CD1c-positive myeloid dendritic cell (primary cell): ENCODE data around the gene FOXQ1.
"Not testable (repeated sequence)": the region's sequence is repeated elsewhere in the genome, so short reads cannot be mapped to it uniquely, and the experiment has no call there.

ENCODE experiments used
- DNase-seq: peaks from one replicate; pipeline ENCODE4 v3.0.0-alpha.2; 2016; ENCODE audit errors: extremely low spot score

Gene FOXQ1

DNA sequence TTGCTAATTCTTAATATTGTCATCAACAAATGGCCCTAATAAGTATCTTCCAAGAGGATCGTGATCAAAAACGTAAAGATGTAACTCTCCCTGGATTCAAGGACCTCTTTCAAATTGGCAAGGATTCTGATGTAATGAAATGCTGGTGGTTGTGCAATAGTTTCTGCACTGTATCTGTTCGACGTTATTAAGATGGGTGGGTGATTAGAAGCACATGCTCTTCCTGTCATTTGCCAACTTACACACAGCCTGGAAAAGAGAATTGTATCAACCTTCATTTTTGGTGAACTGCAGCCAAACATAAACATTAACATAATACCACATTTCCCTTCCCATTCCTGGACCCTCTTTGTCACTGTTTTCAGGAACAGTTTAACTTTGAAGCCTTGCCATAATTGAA lies 9.8 kb downstream of the FOXQ1 start:
- no peak for DNase-seq

DNA sequence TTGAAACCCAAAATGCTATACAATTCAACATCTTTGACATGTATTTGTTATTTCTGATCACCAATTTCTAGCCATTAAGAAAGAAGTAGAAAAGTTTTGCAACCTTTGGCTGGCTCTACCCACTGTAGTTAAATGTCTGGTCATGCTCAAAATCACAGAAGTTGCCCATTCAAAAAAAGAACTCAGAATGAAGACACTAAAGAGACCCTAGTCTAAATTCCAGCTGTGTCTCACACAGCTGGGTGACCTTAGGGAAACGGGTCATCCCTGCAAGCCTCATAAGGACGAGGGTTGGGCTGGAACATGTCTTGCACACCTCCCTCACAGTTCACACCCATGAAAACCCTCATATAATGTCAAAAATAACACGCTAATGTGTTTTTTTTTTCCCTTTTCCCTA lies 10.3 kb downstream of the FOXQ1 start:
- no peak for DNase-seq

DNA sequence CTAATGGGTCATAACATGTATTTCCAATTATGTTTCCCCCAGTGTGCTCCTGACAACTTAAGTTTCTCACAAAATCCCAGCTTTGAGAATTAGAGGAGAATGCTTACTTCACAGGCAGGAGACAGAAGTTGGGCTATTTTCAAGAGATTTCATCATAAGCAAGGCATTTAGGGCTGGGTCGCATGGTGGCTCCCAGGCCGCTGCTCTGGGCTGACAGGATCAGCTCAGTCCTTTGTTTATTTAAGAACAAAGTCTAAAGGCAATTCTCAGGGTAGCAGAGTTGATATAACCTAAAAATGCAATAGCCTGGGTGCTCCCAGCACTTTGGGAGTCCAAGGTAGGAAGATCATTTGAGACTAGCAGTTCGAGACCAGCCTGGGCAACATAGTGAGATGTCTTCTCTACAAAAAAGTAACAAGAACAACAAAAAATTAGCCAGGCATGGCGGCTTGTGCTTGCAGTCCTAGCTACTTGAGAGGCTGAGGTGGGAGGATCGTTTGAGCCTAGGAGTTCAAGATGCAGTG lies 10.9 kb downstream of the FOXQ1 start:
- DNase-seq = no peak

DNA sequence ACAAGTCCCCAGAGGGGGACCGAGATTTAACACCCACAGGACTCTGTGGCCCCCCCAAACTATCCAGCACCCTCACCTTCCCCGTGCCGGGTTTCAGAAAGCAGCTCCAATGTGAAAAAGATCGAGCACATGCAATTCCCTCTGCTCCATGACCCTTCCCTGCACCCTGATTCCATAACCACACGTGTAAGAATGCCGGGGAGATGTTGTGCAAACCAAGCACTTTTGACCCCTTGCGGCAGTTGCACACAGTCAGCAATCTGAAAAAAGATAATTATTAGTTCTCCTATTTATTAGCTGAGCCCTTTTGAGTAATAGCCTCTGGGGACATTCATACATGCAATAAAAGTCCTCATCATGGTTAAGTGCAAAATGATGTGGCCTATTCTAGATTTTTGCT lies 13.0 kb downstream of the FOXQ1 start:
- DNase-seq = no peak

DNA sequence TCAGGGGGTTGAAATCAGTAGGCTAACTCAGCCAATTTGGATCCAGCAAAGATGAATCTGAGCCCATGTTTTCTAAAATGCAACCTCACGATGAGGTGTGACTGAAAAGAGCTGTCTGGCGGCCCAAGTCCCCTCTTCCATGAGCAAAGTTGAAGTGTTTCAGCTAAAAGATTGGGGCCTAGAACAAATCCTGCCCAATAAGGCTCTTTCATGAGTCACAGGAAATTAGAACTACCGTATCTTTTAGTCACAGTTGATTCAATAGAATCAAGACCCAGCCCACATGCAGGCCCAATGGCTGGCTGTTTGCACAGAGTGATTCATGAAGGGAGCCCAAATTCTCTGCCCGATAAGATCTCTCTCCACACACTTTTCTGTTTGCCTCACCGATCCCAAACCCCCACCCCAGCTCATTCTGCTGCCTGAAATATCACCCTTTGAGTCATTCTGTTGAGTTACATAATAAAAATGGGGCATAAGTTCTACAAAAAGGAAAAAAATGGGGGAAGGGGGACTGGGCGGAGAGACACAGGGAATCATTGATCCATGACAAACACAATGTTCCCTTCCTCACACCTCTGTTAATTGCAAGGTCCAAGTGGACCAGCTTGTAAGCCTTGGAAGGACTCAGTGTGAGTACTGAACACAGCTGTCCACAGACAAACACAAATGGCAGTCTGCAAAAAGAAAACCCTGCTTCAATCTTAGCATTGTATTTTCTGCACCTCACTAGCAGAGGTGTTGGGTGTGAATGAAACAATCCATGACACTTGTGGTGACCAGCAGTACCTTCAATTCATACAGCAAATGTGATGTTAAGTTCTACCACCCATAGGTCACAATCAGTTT lies 13.8 kb downstream of the FOXQ1 start:
- no peak for DNase-seq

DNA sequence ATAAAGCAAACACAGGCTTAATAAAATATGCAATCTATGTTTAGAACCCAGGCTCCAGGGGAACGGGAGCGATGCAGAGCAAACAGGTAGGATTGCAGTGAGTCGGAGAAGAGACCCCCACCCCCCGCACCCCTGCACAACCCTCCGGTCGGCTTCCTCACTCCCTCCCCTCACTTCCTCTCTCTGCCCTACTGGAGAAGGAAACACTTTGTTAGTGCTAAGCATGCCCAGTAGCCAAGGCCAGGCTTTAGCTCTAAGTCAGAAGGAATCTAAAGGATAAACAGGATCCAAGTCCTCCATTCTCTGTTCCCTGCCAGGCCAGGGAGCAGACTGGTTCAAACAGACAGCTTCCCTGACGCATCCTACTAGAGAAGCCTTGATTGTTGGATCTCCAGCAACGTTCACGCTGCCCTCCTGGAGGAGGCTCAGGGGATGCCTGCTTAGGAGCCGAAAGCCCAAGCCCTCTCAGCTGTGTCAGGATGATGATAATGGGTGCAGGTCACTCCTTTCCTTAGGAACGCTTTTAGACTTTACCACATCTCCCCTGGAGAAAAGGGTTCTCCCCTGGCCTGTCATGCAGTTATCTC lies 14.7 kb downstream of the FOXQ1 start:
- DNase-seq = no peak

DNA sequence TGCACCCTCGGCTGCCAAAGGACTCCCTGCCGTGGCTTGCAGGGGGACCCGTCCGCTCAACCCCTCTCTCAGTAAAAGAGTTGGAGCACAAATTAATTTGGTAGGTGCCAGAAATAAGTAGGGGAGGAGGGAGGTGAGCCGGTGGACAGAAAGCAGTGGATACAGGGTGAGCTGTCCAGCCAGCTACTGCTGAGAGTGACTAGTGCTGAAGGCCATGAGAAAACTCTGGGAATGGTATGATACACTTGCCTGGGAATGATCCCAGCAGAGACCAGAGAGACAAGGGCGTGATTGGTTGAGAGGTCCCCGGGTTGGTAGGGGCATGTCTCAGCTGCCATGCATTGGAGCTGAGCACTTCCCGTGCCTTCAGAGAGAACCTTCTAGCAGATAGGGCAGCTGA lies 15.7 kb downstream of the FOXQ1 start:
- DNase-seq = no peak

DNA sequence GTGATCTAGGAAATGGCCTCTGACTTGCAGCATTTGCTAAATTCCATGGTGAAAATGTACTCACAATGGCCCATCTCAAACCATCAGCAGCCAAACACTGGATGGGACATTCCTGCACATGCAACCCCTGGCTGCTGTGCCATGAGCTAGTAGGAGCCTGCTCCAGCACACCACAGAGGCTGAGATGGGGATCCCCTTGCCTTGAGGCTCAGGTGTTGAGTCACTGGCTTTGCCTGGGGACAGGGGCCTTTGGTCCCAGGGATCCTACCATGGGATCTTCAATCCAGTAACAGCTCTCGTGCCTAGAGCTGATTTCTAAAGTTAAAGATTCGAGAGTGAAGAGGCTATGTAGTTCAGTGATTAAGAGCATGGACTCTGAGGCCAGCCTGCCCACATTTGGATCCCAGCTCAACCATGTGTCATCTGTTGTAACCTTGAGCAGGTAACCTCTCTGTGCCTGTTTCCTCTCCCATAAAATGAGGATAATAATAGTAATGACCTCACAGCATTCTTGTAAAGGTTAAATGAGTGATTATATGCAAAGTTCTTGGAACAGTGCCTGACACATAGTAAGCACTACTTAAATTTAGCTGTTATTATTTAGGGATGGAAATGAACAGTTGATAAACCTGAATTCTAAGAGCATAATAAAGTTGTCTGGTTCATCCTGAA lies 16.4 kb downstream of the FOXQ1 start:
- no peak for DNase-seq

DNA sequence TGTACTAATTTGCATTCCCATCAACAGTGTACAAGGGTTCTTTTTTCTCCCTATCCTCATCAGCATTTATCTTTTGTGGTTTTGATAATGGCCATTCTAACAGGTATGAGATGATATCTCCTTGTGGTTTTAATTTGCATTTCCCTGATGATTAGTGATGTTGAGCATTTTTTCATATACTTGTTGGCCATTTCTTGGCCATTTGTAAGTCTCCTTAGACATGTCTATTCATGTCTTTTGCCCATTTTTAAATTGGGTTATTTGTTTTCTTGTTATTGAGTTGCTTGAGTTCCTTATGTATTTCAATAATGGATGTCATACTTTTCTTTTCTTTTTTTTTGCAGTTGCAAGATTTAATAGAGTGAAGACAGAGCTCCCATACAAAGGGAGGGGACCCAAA lies 17.8 kb downstream of the FOXQ1 start:
- no peak for DNase-seq

DNA sequence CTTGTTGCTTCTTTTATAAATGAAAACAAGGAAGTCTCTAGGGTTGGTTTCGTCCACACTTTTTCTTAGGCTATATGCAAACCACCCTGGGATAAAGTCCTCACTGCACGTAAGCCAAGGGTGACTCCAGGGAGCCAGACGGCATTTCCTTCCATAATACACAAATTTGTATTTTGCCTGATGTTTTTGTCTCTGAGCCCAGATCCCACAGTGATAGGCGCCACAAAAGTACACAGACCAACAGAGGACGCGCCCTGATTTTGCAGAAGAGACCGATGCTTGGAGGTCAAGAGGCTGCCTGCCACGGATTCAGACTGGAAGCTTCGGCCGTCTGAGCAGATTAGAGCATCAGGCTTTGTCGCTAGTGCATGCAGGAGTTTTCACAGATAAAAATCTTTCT lies 22.8 kb downstream of the FOXQ1 start:
- no peak for DNase-seq

DNA sequence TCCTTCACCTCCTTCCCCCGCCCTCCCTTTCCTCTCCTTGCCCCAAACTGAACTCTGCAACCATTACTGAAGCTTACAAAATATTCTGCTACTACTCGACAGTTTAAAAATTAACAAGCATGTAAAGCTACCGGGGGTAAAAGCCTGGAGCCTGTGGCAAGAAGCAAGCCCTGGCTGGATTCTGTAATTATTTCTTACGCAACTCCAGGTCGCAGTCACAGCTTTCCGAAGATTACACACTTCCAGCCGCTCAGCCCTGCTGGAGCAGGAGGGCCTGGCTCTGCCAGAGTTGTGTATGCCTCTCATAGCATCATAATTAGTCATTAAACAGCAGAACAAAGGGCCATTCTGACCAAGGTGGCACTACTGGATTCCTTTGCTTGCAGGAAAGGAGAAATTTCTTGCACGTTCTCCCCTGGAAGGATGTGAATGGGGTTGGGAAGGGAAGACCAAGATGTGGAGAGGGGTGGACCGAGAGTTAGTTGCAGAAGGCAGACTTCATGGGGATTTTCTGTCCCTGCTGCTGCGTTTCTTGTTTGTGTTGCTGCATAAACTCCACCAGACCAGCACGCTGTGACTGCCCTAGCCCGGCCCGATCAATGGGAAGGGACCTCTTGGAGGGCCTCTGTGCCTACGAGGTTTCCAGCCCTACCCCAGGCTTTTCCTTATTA lies 23.6 kb downstream of the FOXQ1 start:
- no peak for DNase-seq

DNA sequence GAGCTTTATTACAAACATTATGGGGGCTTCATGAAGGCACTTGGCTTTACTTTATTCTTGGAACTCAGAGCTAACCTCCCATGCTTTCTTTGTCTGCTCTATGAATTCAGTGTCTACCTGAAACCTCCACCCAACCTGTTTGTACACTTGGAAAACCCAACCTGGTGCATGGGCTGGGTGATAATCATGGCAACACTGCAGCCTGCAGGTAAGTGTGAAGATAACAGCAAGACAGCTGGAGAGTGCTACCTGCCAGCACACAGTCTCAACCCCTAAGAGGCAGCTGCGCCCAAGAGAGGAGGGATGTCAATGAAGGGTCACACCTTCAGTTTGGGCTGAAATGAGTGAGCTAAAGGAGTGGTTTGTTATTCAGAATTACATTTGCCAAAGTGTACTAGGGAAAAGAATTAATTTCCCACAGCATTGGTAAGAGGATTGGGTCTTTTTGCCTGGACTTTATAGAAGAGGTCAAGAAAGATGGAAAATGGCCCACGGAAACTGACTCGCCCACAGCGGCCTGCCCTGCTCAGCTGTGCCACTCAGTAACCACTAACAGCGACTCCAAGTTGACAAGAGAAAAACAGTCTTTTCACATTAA lies 24.4 kb downstream of the FOXQ1 start:
- DNase-seq = no peak

DNA sequence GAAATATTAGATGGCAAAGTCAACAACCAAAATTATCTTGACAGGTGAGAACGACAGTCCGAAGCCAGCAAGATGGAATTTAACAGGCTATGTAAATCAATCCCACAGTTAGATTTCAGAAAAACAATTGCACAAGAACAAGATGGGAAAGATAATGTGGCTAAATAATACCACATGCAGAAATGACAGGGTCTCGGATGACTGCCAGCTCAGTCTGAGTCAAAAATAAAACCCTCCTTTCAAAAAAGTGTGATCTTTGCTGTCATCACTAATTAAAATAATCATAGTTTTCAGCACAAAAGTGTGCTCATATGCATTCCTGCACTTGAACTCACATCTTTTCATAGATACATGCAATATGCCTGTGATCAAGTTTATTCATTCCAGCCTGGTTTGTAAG lies 25.9 kb downstream of the FOXQ1 start:
- DNase-seq = no peak

DNA sequence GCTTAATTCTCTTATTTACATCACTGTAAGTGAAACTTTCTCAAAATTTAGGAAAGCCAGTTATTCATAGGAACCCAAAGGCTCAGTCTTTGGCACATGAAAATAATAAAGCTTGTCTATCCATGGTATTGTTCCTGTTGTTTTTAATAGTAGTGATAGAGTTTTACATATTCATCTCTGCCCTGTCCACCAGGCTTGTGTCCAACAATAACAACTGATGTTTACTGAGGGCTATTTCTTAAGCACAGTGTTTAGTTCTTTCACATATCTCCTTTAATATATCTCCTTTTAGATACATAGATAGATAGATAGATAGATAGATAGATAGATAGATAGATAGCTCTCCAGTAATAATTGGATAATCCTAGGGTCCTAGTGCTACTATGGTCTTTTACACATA lies 34.2 kb downstream of the FOXQ1 start:
- no peak for DNase-seq

DNA sequence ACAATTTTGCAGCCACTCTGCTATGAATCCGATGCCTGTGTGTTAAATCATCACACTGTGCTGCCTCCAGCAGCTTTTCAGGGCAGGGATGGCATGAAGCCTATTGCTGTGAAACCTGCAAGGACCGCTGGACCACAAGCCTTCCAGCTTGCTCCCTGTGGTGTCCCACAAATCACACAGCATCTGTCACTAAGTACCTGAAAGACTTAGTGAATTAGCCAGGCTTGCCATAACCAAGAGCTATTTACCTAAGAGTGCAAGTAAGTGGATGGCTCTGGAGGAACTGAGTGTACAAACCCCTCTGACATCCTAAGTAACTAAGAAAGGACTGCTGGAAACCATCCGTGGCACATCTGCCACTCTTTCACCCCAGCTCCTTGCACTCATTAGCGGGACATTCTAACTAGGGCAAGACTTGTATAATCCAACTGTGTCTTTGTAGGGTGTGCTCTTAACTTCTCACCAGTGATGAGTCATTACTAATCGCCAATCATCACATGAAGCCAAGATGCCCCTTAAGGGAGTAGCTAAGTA lies 34.7 kb downstream of the FOXQ1 start:
- DNase-seq = no peak

DNA sequence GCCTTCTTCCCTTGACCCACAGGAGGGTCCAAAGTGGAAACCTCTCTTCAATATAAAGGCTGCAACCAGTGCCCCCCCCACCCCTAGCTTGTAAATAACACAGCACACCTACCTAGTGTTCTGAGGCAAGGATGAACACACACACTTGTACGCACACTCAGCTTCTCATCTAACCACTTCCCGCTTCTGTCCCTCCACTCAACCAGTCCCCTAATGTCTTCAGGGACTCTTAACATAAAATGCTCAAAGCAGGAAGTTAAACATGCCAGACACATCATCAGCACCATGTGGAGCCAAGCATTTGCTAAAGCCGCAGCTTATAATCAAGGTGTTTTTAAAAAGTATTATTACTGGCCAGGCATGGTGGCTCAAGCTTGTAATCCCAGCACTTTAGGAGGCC lies 35.3 kb downstream of the FOXQ1 start:
- DNase-seq = no peak

DNA sequence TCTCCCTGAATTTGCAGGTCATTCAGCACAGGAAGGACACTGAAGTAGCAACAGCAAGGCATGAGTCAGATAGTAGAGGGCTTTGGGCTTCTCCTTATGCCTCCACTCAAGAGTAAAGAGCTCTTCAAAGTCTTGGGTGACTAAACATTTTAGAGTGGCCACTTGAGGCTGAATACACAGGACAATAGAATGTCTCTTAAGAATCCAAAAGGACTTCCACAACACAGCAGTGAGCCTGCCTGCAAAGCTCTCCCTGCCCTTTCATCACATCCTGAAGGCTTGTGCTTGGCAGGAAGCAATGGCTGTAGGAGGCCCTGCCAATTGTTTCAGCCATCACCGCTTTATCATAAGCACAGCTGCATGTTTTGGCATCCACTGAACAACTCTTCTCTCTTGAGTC lies 36.8 kb downstream of the FOXQ1 start:
- DNase-seq = no peak

DNA sequence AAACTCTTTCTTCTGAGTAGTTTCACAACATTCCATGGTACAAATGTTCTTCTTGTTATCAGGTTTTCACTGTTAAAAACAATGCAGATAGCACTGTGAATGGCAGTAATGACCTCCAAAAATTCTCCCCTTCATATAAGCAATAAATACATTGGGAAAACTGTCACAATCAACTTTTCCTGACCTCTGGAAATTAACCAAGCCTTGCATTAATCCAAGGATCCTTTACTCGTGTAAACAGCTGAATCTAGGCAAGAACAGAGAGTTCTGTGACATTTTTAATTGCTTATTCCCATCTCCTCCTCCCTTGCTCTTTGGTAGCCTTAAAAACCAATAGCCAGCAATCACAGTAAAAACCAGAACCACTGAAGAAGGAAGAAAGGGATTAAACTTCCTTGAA lies 37.8 kb downstream of the FOXQ1 start:
- no peak for DNase-seq

DNA sequence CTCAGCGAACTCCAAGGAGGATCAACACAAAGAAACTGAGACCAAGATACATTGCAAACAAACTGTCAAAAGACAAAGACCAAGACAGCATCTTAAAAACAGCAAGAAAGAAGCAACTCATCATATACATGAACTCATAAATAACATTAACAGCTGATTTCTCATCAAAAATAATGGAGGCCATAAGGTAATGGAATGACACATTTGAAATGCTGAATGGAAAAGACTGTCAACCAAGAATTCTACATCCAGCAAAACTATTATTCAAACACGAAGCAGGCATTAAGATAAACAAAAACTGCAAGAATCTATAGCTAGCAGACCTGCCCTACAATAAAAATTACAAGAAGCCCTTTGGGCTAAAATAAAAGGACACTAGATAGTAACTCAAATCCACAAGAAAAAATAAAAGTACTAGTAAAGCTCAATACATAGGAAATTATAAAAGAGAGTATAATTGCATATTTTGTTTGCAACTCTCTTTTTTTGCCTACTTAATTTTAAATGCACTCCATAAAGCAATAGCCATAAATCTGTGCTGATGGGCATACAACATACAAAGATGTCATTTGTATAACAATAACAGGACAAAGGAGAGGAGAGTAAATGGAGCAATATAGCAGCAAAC lies 39.6 kb downstream of the FOXQ1 start:
- DNase-seq = no peak

DNA sequence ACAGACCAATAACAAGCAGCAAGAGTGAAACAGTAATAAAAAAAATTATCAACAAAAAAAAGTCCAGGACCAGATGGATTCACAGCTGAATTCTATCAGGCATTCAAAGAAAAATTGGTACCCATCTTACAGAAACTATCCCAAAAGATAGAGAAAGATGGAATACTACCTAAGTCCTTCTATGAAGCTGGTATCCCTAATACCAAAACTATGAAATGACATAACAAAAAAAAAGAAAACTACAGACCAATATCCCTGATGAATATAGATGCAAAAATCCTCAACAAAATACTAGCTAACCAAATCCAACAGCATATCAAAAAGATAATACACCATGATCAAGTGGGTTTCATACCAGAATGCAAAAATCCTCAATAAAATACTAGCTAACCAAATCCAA lies 43.2 kb downstream of the FOXQ1 start:
- not testable (repeated sequence) for DNase-seq

DNA sequence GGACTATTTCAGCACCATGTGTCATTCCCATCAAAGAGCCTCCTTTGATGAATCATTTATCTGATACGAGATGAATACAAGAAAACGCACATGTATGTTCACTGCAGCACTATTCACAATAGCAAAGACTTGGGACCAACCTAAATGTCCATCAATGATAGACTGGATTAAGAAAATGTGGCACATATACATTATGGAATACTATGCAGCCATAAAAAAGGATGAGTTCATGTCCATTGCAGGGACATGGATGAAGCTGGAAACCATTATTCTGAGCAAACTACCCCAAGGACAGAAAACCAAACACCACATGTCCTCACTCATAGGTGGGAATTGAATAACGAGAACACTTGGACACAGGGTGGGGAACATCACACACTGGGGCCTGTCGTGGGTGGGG lies 49.8 kb downstream of the FOXQ1 start:
- not testable (repeated sequence) for DNase-seq
